ENCODE results near the gene CHRNB2. TPM values are rescaled to one million over a fixed set of nuclear protein-coding genes. Genes with fewer than 3 reads are reported as not detected.

The CHRNB2 gene
- total and polyA plus RNA-seq, 4 donors, result 0.06 to 0.21 (median 0.08) TPM

GRCh38 chr1:154586641-154587040 lies 19.1 kb downstream of the CHRNB2 start:
- WGBS, 2 donors, result 95 to 97% methylated on average over 6 of the region's 6 CpGs
- no peak overlapping the region for H3K9ac ChIP-seq (ENCODE audit: insufficient read depth in 1 of 2, low read length in 2 of 2)
- no peaks in the 10 kb centered on the region for H3K9me3 ChIP-seq (ENCODE audit: control insufficient read depth in 4 of 4, insufficient read depth in 3 of 4, low read length in 3 of 4)
- H3K36me3 ChIP-seq (ENCODE audit: control insufficient read depth in 4 of 4, insufficient read depth in 4 of 4, low read length in 4 of 4), result peaks cover 68 to 81% (median 79%) of the 10 kb centered on the region in 4 donors
- H3K4me3 ChIP-seq, result no peak overlapping the region
- DNase-seq (no peak), ATAC-seq (ENCODE audit: insufficient read depth, low FRiP score) (no peak)
- H3K27me3 ChIP-seq (ENCODE audit: control insufficient read depth in 3 of 3, insufficient read depth in 3 of 3, low read length in 2 of 3), result no peaks in the 10 kb centered on the region
- H3K27ac ChIP-seq (ENCODE audit: low read depth in 1 of 2, low read length in 1 of 2), result no peak overlapping the region
- TF ChIP-seq CTCF (IDR thresholded peaks at IDR 0.05; ENCODE audit: control extremely low read depth, extremely low read depth), result no peak
- peaks cover 0 to 9% (median 0%) of the 10 kb centered on the region in 5 donors for H3K4me1 ChIP-seq (ENCODE audit: control insufficient read depth in 5 of 5, insufficient read depth in 5 of 5, low read length in 5 of 5)

DNA sequence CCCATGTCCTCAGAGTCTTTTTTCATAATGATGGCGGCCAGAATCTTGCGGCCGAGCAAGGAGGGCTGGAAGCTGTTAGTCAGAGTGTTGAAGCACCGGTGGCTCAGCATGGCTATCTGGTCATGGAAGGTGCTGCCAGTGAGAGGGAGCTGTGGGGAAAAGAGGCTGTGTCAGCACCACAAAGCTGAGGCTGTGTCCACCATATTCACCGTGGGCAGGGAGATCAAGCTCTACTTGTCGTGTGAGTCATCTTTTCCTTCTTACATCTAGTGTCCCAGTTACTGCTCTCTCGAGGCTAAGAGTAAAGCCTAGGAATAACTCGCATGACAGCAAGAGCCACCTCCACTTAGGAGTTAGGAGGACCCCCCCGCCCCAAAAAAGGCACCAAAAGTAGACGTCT lies 22.2 kb downstream of the CHRNB2 start:
- no peaks in the 10 kb centered on the region for H3K27me3 ChIP-seq (ENCODE audit: control insufficient read depth in 3 of 3, insufficient read depth in 3 of 3, low read length in 2 of 3)
- 77 to 85% methylated on average over 10 of the region's 10 CpGs for WGBS, 2 donors
- H3K9me3 ChIP-seq (ENCODE audit: control insufficient read depth in 4 of 4, insufficient read depth in 3 of 4, low read length in 3 of 4), result no peaks in the 10 kb centered on the region
- H3K4me3 ChIP-seq, result no peak overlapping the region
- ATAC-seq (ENCODE audit: insufficient read depth, low FRiP score) (no peak), DNase-seq (no peak)
- H3K27ac ChIP-seq (ENCODE audit: low read depth in 1 of 2, low read length in 1 of 2), result no peak overlapping the region
- TF ChIP-seq CTCF (IDR thresholded peaks at IDR 0.05; ENCODE audit: control extremely low read depth, extremely low read depth), result no peak
- H3K9ac ChIP-seq (ENCODE audit: insufficient read depth in 1 of 2, low read length in 2 of 2), result no peak overlapping the region
- peaks cover 64 to 80% (median 74%) of the 10 kb centered on the region in 4 donors for H3K36me3 ChIP-seq (ENCODE audit: control insufficient read depth in 4 of 4, insufficient read depth in 4 of 4, low read length in 4 of 4)
- no peaks in the 10 kb centered on the region for H3K4me1 ChIP-seq (ENCODE audit: control insufficient read depth in 5 of 5, insufficient read depth in 5 of 5, low read length in 5 of 5)

- ATAC-seq (ENCODE audit: insufficient read depth, low FRiP score), result no peak
- Histone ChIP-seq H3K9me3 (ENCODE audit: control insufficient read depth in 4 of 4, insufficient read depth in 3 of 4, low read length in 3 of 4) (no peaks in the 10 kb centered on the region), H3K4me3 (no peak overlapping the region), H3K27me3 (ENCODE audit: control insufficient read depth in 3 of 3, insufficient read depth in 3 of 3, low read length in 2 of 3) (no peaks in the 10 kb centered on the region), H3K27ac (ENCODE audit: low read depth in 1 of 2, low read length in 1 of 2) (no peak overlapping the region), H3K4me1 (ENCODE audit: control insufficient read depth in 5 of 5, insufficient read depth in 5 of 5, low read length in 5 of 5) (no peaks in the 10 kb centered on the region), H3K36me3 (ENCODE audit: control insufficient read depth in 4 of 4, insufficient read depth in 4 of 4, low read length in 4 of 4) (peaks cover 60 to 82% (median 68%) of the 10 kb centered on the region in 4 donors), H3K9ac (ENCODE audit: insufficient read depth in 1 of 2, low read length in 2 of 2) (no peak overlapping the region)
- TF ChIP-seq CTCF (IDR thresholded peaks at IDR 0.05; ENCODE audit: control extremely low read depth, extremely low read depth), result no peak
- no peak for DNase-seq
- WGBS, 2 donors, result 73 to 81% methylated on average over 5 of the region's 5 CpGs
These were observed 23.2 kb downstream of the CHRNB2 start for GRCh38 chr1:154590756-154591155.

DNA sequence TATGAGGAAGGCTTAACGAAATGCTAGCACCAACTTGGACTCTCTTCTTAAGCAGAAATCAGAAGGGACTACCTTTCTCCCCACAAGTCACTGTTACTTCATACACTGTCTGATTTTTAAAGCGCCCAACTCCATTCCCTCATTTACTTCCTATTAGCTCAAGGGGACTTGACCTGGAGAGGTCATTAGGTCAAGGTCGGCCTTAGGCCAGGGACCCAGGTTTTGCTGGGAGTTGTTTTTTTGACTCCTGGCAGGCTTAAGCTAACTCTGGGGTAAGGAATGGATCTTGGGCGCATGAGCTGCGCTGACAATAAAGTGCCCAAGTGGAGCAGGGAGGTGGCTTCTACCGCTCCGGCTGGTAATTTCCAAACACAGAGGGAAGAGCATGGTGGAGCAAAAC lies 23.6 kb downstream of the CHRNB2 start:
- no peak for DNase-seq
- TF ChIP-seq CTCF (IDR thresholded peaks at IDR 0.05; ENCODE audit: control extremely low read depth, extremely low read depth), result no peak
- Histone ChIP-seq H3K9me3 (ENCODE audit: control insufficient read depth in 4 of 4, insufficient read depth in 3 of 4, low read length in 3 of 4) (no peaks in the 10 kb centered on the region), H3K9ac (ENCODE audit: insufficient read depth in 1 of 2, low read length in 2 of 2) (no peak overlapping the region), H3K4me3 (no peak overlapping the region), H3K4me1 (ENCODE audit: control insufficient read depth in 5 of 5, insufficient read depth in 5 of 5, low read length in 5 of 5) (no peaks in the 10 kb centered on the region), H3K27ac (ENCODE audit: low read depth in 1 of 2, low read length in 1 of 2) (no peak overlapping the region), H3K36me3 (ENCODE audit: control insufficient read depth in 4 of 4, insufficient read depth in 4 of 4, low read length in 4 of 4) (peaks cover 58 to 82% (median 65%) of the 10 kb centered on the region in 4 donors), H3K27me3 (ENCODE audit: control insufficient read depth in 3 of 3, insufficient read depth in 3 of 3, low read length in 2 of 3) (no peaks in the 10 kb centered on the region)
- ATAC-seq (ENCODE audit: insufficient read depth, low FRiP score), result no peak
- WGBS, 2 donors, result 93 to 95% methylated on average over 7 of the region's 7 CpGs

All from lung (tissue), 12 donors.